DMS153 treated with DMSO at 0.1 percent for 48 hours (cell line): Measurements from ENCODE around the gene C1QA.
"Not testable (repeated sequence)": the region's sequence is repeated elsewhere in the genome, so short reads cannot be mapped to it uniquely, and the experiment has no call there.

ENCODE experiments used
- DNase-seq: peaks from one replicate; lab custom pipeline; 2025; ENCODE audit not compliant: unreplicated experiment; lab: John Stamatoyannopoulos, UW

Gene C1QA

DNA sequence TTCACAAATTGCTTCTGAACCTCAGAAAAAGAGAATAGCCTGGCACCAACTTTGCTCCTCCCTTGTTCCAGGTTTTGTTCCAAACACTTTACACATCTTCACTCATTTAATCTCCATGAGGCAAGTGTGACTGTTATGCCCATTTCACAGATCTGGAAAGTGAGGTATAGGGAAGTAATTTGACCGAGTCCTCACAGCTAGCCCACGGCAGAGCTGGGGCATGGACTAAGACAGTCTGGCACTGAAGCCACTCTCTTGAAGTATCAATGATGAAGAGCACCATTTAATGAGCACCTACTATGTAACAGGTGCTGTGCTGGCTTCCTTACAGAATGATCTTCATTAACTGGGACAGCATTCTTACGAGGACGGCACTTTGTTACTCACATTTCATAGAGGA is 35.6 kb downstream of the C1QA start:
- DNase-seq = no peak

- peak; percentile 47 for DNase-seq
Measured at GRCh38 chr1:22673486-22674409, 37.3 kb downstream of the C1QA start.

DNA sequence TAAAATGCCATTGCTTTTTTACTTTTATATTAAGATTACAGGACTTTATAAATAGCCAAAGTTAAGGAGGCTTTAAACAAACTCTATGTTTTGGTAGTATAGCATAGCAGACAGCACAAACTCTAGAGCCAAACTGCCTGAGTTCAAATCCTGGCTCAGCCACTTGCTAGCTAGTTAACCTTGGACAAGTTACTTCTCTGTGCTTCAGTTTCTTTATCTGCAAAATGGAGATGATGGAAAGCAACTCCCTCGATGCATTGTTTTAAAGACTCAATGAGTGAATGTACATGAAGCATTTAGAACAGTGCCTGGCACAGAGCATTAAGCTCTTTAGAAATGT is 38.0 kb downstream of the C1QA start:
- DNase-seq = no peak

- DNase-seq = not testable (repeated sequence)
Measured at GRCh38 chr1:22676151-22676550, 39.7 kb downstream of the C1QA start.

DNA sequence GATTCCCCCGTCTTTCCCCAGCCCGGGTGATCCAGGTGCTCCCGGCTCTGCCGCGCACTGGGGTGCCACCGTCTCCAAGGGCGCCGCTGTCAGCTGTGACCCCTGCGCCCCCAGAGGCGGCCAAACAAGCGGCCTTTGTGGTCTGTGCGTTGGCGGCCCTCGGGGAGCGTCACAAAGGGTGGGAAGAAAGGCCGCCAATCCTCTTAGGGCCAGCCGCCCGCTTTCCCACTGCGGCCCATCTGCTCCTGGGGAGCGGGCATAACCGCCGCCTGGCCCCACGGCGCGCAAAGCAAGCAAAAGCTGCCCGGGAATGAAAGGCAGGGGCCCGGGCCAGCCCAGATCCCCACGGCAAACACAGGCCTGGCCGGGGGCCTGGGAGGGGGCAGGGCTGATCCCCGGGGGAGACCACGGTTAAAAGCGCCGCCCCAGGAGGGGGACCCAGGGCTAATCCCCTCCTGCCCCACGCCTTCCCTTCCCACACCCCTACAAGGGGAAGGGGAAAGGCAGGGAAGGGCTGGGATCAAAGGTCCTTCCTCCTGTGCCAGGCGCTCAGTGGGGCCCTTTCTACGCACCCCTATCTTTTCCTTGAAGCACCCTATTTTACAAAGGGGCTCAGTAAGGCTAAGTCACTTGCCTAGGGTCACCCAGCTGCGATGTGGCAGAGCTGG is 40.6 kb downstream of the C1QA start:
- no peak for DNase-seq

DNA sequence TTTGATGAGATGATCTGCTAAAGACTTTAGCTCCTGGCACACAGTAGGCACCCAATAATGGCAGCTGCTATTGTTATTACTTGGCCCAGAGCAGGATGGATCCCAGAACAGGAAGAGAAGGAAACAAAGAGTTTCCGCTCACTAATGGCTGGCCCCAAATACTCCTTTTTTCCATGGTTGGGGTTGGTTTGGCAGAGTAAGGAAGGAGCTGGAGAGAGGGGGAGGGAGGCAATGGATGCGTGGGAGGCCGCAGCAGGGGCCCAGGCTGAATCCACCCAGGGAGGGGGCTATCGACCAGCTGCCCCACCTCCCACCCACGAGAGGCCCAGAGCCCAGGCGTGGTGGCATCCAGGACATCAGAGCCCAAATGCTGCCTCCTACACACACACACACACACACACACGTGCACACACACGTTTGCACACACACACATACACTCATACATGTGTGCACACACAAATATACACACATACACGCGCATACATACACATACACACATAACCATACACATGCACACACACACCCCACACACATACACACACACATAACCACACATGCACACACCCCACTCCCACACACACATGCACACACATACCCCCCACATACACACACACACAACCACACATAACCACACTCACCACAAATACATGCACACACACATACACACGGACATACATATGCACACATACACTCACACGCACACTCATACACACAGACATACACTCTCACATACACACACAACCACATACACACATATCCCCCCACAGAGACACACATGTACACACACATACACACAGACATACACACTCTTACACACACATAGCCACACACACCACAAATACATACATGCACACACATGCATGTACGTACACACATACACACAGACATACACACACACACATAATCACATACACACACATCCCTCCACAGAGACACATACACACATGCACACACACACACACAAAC is 41.8 kb downstream of the C1QA start:
- DNase-seq = no peak

DNA sequence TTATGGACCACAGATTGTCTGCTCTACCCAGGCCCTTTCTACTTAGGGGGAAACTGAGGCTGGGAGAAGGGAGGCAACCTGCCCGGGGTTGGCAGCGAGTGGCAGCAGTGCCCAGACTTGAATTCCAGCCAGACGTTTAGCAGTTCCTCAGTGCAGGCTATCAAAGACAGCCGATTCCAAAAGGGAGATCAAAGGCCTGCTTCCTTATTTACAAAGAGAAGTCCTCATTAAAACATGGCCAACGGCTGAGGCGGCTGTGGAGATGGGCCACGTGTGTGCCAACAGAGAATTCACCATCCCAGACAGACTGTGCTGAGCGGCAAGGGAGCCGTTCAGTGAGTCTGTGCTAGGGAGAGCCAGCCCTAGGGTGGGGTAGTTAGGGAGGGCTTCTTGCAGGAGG is 44.3 kb downstream of the C1QA start:
- peak; percentile 44 for DNase-seq

DNA sequence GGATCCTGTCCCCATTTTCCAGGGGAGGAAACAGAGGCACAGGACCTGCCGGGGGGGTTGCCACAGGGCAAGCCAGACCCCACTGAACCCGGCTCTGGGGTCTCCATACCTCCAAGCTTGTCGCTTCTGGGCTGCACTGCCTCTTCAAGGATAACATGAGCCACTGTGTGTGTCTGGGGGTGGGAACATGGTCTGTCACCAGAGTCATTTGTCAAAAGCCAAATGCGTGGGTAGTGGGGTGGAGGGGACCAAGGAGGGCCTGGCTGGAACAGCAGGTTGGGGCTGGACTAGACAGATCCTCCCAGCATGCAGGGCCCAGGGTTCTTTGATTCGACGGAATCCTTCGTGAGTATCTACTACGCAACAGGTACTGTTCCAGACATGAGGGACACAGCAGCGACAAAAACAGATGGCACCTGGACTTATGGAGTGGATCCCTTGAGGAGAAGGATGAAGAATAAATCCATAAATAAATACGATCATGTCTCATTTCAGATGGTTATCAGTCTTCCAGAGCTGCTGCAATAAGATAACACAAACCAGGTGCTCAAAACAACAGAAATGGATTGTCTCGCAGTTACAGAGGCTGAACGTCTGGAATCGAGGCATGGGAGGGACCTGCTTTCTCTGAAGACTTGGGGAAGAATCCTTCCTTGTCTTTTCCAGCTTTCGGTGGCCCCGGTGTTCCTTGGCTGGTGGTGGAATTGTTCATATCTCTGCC is 45.3 kb downstream of the C1QA start:
- DNase-seq = no peak

DNA sequence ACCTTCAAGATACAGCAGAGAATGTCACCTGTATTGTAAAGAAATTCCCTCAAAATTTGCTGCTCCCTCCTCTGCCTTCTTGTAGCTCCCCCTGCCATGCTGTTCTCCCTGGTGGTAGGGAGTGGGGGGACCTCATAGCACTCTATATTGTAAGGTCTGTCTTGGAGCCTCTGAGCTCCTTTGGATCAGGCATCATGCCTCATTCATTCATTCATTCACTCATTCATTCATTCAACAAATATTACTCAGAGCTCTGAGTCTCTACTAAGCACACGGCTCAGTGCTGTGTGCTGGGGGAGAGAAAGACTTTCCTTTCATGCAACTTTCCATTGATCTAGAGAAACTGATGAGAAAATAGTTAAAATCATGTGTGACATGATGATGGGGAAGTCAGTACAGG is 47.1 kb downstream of the C1QA start:
- no peak for DNase-seq

- no peak for DNase-seq
Measured at GRCh38 chr1:22685591-22686059, 49.2 kb downstream of the C1QA start.

DNA sequence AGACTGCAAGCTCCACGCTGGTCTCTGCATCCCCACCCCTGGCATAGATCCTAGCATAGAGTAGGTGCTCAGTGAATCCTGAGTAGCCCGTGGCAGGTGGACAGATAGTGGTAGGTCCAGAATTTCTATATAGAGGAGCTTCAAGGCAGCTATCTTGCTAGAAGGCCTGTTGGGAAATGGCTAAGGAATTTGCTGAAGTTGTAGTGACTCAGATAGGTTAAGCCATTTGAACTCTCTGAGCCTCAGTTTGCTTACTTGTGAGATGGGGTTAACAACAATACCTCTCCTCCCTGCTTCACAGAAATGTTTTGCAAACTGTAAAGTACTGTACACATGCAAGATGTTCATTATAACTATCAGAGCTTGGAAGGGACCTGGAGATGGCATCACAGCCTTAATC is 50.8 kb downstream of the C1QA start:
- no peak for DNase-seq

DNA sequence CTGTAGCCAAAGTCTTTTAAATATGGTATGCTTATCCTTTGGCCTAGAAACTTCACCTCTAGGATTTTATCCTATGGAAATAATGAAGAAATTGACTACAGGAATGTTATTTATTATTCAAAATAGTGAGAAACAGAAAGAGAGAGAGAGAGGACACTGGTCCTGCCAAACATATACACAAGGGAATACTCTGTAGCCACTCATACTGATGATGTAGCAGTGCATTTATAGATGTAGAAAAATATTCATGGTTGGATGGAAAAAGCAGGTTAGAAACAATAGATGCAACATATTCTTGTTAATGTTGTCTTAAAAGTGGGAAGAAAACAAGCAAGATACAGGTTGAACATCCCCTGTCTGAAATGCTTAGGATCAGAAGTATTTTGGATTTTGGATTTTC is 52.0 kb downstream of the C1QA start:
- no peak for DNase-seq
